Right lobe of liver (tissue), 6 donors: ENCODE results near the gene SYT1. TPM values are rescaled to one million over a fixed set of nuclear protein-coding genes. Genes with fewer than 3 reads are reported as not detected.
"Not testable (repeated sequence)": the region's sequence is repeated elsewhere in the genome, so short reads cannot be mapped to it uniquely, and the experiment has no call there.

Source experiments
- ATAC-seq, 4 donors: fragments of 200-7000 bp; cut with Tn5 transposase; one replicate each; pipeline ENCODE4 v1.9.1; 2020; ENCODE audit warnings: mild to moderate bottlenecking in 4 of 4, moderate library complexity in 4 of 4
- DNase-seq, 3 donors: peaks; one replicate each; pipeline ENCODE4 v3.0.0-alpha.2; 2020
- H3K27ac ChIP-seq, 3 donors: fragments of 200-600 bp; one replicate each; pipeline ENCODE4 v1.8.0; 2022
- H3K27me3 ChIP-seq, 2 donors: fragments of 200-600 bp; one replicate each; pipeline ENCODE4 v1.8.0; 2022
- H3K36me3 ChIP-seq, 4 donors: fragments of 200-600 bp; sonication (generic) in 1 of 4; one replicate each; pipeline versions ENCODE4 v1.5.1 to v1.8.0; 2017 to 2022; ENCODE audit warnings: control low read depth in 1 of 4
- H3K4me1 ChIP-seq, 4 donors: fragments of 200-600 bp; sonication (generic) in 1 of 4; one replicate each; pipeline versions ENCODE4 v1.5.1 to v1.8.0; 2017 to 2022; ENCODE audit warnings: control low read depth in 1 of 4
- H3K4me3 ChIP-seq, 3 donors: fragments of 200-600 bp; one replicate each; pipeline ENCODE4 v1.8.0; 2022
- H3K9me3 ChIP-seq, 4 donors: fragments of 200-600 bp; sonication (generic) in 1 of 4; one replicate each; pipeline versions ENCODE4 v1.5.1 to v1.8.0; 2017 to 2022; ENCODE audit warnings: control low read depth in 1 of 4
- POLR2A ChIP-seq: fragments of 450-650 bp; IDR thresholded peaks from one replicate; pipeline ENCODE4 v1.6.1; 2017; ENCODE audit warnings: antibody characterized with exemption, mild to moderate bottlenecking
- WGBS: methylation state at CpG from one replicate; pipeline ENCODE4 v1.1.6; 2018; ENCODE audit warnings: low coverage, low lambda C conversion rate; ENCODE audit not compliant: insufficient coverage; ENCODE audit errors: missing lambda C conversion rate; 5-methylcytosine and 5-hydroxymethylcytosine counted together
- intact Hi-C, 2 donors: fragments of 100-400 bp; cut with DNase I; formaldehyde crosslinking; loops; one replicate each; pipeline versions ENCODE4 v1.11.2 to v1.14.1; 2022
- total RNA-seq, 6 experiments: library from RNA; depleted of rRNA in 2 of 6; stranded (reverse); fragments of >200 nt in 2 of 6; fragmentation: NEBNext Ultra II Directional in 3 of 6; extraction: Animal tissue kit (Norgen Biotek cat#: 25700) in 3 of 6; gene quantifications; one replicate each; pipeline versions ENCODE4 v1.1.0 to v1.2.4, GENCODE V29; 2016 to 2023
- TF ChIP-seq, protein P1 (sequence below), 4 donors: fragments of 200-600 bp in 3 of 4; fragments of 450-650 bp in 1 of 4; IDR thresholded peaks; one replicate each; pipeline versions ENCODE4 v1.5.1 to v1.8.0; 2016 to 2022; ENCODE audit warnings: antibody characterized with exemption in 4 of 4, mild to moderate bottlenecking in 2 of 4
- donor health status: DM: no; HTN: yes; CAD: no.
- donor health status: DM: no; HTN: no; CAD: no.
- donor health status: DM: no; HTN: no; CAD: no.
- donor health status: DM: no; HTN: yes; CAD: no.
- donor health status: DM: no; HTN: yes; CAD: no.

Gene SYT1
- total RNA-seq, 6 experiments from 2014 or later: 0.35 to 1.9 (median 0.81) TPM

DNA sequence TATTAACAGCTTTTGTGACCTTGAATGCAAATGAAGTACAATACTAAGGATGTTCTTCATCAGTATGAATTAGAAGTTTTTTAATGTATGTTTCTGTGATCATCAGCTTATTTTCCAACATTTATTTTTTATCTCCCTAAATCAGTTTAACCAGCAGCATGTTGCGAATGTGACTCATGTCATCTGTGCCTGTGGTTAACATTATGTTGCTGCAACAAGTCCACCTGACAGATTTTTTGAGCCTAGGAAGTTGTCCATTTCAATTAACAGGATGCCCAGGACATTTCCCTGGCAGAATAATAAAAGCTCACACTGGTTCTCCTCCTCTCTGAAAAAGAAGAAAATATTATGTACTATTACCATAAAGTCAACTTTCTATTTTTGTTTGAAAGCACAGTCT is 155.5 kb downstream of the SYT1 start:
- Histone ChIP-seq H3K4me1 (no peaks in the 10 kb centered on the region), H3K27me3 (no peaks in the 10 kb centered on the region), H3K9me3 (no peaks in the 10 kb centered on the region), H3K4me3 (no peak overlapping the region), H3K36me3 (no peaks in the 10 kb centered on the region), H3K27ac (no peak overlapping the region)
- DNase-seq (no peak), ATAC-seq (no peak)
- intact Hi-C loops: no loop called here
- TF ChIP-seq, protein P1, sequence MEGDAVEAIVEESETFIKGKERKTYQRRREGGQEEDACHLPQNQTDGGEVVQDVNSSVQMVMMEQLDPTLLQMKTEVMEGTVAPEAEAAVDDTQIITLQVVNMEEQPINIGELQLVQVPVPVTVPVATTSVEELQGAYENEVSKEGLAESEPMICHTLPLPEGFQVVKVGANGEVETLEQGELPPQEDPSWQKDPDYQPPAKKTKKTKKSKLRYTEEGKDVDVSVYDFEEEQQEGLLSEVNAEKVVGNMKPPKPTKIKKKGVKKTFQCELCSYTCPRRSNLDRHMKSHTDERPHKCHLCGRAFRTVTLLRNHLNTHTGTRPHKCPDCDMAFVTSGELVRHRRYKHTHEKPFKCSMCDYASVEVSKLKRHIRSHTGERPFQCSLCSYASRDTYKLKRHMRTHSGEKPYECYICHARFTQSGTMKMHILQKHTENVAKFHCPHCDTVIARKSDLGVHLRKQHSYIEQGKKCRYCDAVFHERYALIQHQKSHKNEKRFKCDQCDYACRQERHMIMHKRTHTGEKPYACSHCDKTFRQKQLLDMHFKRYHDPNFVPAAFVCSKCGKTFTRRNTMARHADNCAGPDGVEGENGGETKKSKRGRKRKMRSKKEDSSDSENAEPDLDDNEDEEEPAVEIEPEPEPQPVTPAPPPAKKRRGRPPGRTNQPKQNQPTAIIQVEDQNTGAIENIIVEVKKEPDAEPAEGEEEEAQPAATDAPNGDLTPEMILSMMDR (IDR thresholded peaks at IDR 0.05): no peak
- no peak for TF ChIP-seq POLR2A
- 54% methylated on average over 1 of the region's 1 CpG for WGBS

DNA sequence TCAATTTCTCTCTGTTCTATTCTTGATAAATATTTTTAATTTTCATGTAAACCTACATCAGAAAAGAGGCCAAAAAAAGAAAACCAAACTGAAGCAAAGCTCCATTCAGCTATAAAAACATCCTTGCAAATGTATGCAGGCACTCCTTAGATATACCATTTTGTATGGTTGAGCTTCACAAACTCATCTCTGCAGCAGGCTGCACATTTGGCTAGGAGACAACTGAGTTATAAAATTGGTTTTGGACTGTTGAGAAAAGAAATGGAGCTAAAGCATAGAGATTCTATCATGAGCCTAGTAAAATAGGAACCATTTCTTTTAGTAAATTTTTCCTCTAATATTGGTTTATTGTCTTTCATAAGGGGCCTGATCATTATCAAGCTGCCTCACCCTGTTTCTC is 156.4 kb downstream of the SYT1 start:
- Histone ChIP-seq H3K9me3 (no peaks in the 10 kb centered on the region), H3K4me3 (no peak overlapping the region), H3K36me3 (no peaks in the 10 kb centered on the region), H3K27me3 (no peaks in the 10 kb centered on the region), H3K27ac (no peak overlapping the region), H3K4me1 (no peaks in the 10 kb centered on the region)
- TF ChIP-seq, protein P1 (IDR thresholded peaks at IDR 0.05): no peak
- TF ChIP-seq POLR2A: no peak
- no peak for DNase-seq
- intact Hi-C loops: no loop called here
- ATAC-seq: no peak

DNA sequence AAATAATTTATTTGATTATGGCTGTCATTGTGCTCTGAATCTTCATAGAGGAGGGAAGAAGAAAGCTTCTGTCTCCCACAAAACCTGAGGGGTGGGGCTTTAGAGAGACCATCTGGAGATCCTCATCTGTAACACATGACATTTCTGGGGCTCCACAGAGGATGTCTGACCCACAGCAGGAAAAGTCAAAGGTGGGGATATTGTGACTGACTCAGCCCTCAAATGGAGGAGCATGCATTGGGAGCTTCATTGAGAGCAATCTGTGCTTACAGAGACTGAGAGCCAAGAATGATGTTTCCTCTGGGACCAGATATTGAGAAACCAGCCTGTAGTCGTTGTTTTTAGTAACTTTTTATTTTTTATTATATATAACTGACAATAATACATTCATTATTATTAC is 158.7 kb downstream of the SYT1 start:
- no peak for DNase-seq
- Histone ChIP-seq H3K9me3 (no peaks in the 10 kb centered on the region), H3K36me3 (no peaks in the 10 kb centered on the region), H3K27ac (no peak overlapping the region), H3K4me3 (no peak overlapping the region), H3K4me1 (no peaks in the 10 kb centered on the region), H3K27me3 (no peaks in the 10 kb centered on the region)
- no peak for ATAC-seq
- 33% methylated on average over 1 of the region's 1 CpG for WGBS
- TF ChIP-seq, protein P1 (IDR thresholded peaks at IDR 0.05): no peak
- no peak for TF ChIP-seq POLR2A
- intact Hi-C loops: no loop called here

DNA sequence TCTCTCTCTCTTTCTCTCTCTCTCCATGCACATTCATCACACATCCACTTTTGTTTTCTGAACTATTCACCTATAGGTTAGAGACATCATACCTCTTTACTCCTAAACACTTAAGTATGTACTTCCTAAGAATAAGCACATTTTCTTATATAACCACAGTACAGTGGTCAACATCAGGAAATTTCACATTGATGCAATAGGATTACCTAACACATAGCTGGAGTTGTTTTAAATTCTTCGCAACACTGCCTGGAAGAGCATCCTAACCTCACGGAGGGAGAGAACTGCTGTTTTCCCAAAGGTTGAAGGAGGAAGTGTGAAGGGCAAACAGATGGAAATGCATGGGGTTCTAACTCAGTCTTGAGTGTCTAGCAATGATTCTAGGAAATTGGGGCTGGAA is 159.2 kb downstream of the SYT1 start:
- 32% methylated on average over 2 of the region's 2 CpGs for WGBS
- no peak for TF ChIP-seq POLR2A
- H3K27ac ChIP-seq: no peak overlapping the region

DNA sequence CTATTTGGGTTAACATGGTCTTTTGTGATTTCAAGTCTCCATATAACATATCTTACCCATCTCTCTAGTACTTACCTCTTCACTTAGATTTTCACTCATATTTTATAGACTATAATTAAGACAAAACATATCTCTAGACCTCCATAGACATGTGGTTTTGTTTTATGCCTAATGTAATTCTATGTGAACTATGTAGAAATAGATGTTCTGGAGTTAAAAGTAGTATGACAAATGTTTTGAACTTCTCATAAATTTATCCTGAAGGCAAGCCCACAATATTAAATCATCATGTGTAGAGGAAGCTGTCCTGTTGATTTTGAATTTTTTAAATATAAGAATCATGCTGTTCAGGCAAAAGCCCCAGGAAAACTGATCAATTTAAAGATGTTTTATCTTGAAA is 169.2 kb downstream of the SYT1 start:
- Histone ChIP-seq H3K27me3 (no peaks in the 10 kb centered on the region), H3K9me3 (no peaks in the 10 kb centered on the region), H3K27ac (no peak overlapping the region), H3K36me3 (no peaks in the 10 kb centered on the region), H3K4me3 (no peak overlapping the region), H3K4me1 (no peaks in the 10 kb centered on the region)
- no peak for DNase-seq
- TF ChIP-seq POLR2A: no peak
- TF ChIP-seq, protein P1 (IDR thresholded peaks at IDR 0.05): no peak
- intact Hi-C loops: no loop called here
- ATAC-seq: no peak

More for the DNA sequence above, 159.2 kb downstream of the SYT1 start:
- no peak for DNase-seq
- Histone ChIP-seq H3K27me3 (no peaks in the 10 kb centered on the region), H3K4me1 (no peaks in the 10 kb centered on the region), H3K9me3 (no peaks in the 10 kb centered on the region), H3K4me3 (no peak overlapping the region), H3K36me3 (no peaks in the 10 kb centered on the region)
- ATAC-seq: no peak
- intact Hi-C loops: no loop called here

DNA sequence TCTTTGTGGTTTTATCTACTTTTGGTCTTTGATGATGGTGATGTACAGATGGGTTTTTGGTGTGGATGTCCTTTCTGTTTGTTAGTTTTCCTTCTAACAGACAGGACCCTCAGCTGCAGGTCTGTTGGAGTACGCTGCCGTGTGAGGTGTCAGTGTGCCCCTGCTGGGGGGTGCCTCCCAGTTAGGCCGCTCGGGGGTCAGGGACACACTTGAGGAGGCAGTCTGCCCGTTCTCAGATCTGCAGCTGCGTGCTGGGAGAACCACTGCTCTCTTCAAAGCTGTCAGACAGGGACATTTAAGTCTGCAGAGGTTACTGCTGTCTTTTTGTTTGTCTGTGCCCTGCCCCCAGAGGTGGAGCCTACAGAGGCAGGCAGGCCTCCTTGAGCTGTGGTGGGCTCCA is 180.2 kb downstream of the SYT1 start:
- H3K4me1 ChIP-seq, H3K4me3 ChIP-seq, H3K27ac ChIP-seq, H3K9me3 ChIP-seq, ATAC-seq, H3K27me3 ChIP-seq, H3K36me3 ChIP-seq, DNase-seq, intact Hi-C loops: not testable (repeated sequence)
- WGBS: 66% methylated on average over 5 of the region's 6 CpGs

DNA sequence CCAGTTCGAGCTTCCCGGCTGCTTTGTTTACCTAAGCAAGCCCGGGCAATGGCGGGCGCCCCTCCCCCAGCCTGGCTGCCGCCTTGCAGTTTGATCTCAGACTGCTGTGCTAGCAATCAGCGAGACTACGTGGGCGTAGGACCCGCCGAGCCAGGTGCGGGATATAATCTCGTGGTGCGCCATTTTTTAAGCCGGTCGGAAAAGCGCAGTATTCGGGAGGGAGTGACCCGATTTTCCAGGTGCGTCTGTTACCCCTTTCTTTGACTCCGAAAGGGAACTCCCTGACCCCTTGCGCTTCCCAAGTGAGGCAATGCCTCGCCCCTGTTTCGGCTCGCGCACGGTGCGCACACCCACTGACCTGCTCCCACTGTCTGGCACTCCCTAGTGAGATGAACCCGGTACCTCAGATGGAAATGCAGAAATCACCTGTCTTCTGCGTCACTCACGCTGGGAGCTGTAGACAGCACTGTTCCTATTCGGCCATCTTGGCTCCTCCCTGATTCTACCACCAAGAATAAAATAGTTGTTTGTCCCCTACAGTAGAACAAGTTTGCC is 180.7 kb downstream of the SYT1 start:
- H3K9me3 ChIP-seq, H3K36me3 ChIP-seq, H3K27me3 ChIP-seq, H3K4me1 ChIP-seq, H3K27ac ChIP-seq, H3K4me3 ChIP-seq, intact Hi-C loops, ATAC-seq, DNase-seq: not testable (repeated sequence)
- 89% methylated on average over 19 of the region's 32 CpGs for WGBS
